GM21786 (cell line): ENCODE measurements around the gene SLCO3A1.
"Not testable (repeated sequence)": the region's sequence is repeated elsewhere in the genome, so short reads cannot be mapped to it uniquely, and the experiment has no call there.

Experiments
- ATAC-seq: cut with Tn5 transposase; IDR thresholded peaks from one replicate; pipeline ENCODE4 v1.9.1; 2021; ENCODE audit not compliant: unreplicated experiment

SLCO3A1 gene

DNA sequence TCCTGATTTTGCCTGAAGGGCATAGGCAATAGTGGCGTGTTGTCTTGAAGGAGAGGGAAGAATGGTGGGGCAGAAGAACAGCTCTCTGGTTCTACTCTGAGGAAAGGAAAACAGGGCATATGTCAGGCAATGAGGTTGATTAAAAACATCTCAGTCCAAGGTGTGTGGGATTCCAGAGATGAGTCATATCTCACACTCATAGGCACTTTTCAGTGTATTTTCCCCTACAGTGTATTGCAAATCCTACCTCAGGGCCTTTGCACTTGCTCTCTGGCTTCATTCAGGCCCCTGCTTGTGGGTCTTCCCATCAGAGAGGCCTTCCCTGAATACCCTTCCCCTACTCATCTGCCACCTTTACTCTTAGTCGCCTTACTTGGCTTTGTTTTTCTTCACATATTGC, 107.8 kb downstream of the SLCO3A1 start:
- no peak for ATAC-seq

DNA sequence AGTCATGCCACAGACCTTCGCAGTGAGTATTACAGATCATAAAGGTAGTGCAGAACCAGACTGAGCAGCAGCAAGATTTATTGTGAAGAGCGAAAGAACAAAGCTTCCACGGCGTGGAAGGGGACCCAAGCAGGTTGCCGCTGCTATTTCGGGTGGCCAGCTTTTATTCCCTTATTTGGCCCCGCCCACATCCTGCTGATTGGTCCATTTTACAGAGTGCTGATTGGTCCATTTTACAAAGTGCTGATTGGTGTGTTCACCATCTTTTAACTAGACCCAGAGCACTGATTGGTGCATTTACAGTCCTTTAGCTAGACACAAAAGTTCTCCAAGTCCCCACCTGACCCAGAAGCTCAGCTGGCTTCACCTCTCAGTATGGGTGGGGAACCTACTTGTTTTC, 110.2 kb downstream of the SLCO3A1 start:
- ATAC-seq, result not testable (repeated sequence)

- no peak for ATAC-seq
Measured at GRCh38 chr15:91965501-91966193, 112.1 kb downstream of the SLCO3A1 start.

- ATAC-seq, result no peak
Measured at GRCh38 chr15:91966194-91966552, 112.7 kb downstream of the SLCO3A1 start.

DNA sequence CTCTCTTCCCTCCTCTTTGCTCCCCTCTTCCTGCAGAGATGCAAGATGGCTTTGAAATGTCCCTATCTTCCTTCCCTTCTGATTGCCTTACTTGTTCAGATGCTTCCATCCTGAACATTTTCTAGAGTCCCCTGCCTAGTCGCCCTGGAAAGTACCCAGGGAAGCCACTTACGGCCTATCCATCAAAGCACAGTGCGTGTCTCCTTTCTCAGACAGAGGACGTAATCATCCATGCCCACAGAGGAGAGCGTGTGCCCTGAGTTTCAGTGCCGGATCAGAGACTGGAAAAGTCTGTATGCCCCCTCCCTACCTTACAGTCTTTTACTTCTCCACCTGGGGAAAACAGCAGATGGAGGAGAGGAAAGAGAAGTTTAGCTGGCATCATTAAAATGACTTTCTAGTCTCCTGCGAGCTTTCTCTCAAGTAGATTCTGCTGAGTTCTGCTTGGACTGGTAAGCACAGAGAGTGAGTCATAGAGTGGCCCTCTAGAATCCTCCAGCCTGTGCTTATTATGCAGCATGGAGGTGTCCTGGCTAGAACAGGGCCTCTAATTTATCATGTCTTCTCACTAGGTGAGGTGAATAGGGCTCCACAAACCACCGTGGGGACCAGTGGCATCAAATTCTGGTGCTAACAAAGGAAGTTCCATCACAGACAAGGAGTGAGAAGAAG, 114.6 kb downstream of the SLCO3A1 start:
- ATAC-seq, result no peak

- ATAC-seq, result no peak
Measured at GRCh38 chr15:91968610-91969009, 115.1 kb downstream of the SLCO3A1 start.

- ATAC-seq, result no peak
Measured at GRCh38 chr15:91970142-91970541, 116.6 kb downstream of the SLCO3A1 start.

- no peak for ATAC-seq
Measured at GRCh38 chr15:91973481-91973880, 120.0 kb downstream of the SLCO3A1 start.

GRCh38 chr15:91974321-91974720, 120.8 kb downstream of the SLCO3A1 start:
- ATAC-seq, result no peak

GRCh38 chr15:91975241-91975978, 121.9 kb downstream of the SLCO3A1 start:
- no peak for ATAC-seq

DNA sequence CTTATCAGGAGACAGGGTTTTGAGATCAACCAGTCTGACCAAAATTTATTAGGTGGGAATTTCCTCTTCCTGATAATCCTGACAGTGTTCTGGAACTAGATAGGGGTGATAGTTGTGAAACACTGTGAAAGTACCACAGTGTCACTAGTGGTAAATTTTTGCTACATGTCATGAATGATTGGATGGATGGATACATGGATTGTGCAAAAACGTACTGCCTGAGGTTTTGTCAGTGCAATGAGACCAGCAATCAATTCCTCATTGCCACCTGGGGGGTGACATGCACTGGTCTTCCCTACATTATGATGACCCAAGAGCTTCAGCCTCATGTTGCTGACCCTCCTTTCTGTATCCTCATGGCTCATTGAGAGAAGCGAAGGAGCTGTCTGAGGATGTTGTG, 123.5 kb downstream of the SLCO3A1 start:
- no peak for ATAC-seq

DNA sequence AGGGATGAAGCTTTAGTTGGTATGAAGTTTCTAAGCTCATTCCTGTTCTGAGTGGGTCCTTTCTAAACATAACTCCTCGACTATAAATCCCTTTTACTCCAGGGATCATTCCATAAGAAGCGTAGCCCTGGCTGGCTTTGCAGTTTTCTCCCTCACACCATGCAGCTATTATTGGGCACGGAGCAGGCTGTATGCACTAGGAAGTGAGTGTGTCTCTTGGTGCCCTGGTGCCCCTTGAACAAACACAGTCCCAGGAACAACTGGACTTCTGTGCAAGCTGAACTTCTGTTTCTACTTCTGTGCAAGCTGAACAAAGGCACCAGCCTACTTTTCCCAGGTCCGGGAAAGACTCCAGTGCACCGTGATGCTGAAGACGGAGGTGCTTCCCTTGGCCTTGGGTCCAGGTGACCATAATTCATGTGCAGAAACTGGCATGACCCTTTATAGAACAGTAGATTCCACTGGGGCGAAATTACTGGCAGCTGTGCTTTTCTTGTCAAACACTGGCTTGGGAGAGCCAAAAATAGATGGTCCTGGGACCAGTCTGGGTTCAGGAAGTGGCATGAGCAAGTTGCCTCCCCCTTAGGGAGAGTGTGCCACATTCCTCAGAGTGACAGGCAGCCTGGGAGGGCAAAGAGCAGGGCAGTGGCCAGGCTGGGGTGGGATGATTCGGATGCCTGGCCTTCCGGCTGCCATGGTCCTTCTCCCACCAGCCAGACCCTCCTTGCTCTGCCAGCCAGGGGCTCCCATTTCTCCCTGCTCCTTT, 127.2 kb downstream of the SLCO3A1 start:
- ATAC-seq, result no peak

DNA sequence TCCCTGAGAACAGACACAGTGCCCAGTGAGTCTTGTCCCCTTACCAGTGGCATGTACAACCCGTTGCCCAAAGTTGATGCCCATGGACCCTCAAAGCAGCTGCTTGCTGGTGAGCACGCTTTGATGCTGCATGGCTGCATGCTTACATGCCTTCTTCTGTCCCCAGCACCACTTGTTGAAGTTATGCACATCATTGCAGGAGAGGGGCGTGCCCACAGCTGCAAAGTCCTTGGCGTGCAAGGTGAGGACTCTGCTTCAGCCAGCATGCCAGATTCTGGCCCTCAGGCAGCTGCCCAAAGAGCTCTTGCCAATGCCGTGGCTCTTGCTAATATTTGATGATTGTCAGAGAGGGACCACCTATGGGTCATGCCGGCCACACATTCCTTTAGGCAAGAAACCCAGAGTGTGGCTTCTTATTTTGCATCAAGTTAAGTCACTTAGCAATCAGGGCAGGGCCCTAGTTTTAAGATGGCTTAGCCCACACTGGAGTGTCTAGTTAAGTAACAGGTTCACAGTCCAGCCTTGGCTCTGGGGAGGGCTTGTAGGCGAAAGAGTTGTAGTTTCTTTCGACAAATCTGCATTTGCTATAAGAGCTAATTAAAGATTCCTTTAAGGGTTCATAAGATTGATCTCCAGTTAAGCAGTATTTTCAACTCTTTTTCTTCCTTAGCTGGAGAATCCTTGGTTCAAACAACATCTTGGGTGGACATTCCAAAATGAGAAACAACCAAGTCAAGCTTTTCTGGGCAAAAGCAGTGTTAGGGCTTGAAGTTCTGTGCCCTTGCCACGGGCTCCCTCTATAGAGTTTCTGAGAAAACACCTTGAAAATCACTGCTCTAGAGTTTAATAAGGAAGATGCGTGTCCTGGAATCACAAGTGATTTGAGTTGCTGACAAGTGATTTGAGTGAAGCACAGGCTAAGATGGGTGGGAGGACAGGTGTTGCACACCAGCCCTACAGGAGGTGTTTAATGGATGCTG, 128.6 kb downstream of the SLCO3A1 start:
- no peak for ATAC-seq

DNA sequence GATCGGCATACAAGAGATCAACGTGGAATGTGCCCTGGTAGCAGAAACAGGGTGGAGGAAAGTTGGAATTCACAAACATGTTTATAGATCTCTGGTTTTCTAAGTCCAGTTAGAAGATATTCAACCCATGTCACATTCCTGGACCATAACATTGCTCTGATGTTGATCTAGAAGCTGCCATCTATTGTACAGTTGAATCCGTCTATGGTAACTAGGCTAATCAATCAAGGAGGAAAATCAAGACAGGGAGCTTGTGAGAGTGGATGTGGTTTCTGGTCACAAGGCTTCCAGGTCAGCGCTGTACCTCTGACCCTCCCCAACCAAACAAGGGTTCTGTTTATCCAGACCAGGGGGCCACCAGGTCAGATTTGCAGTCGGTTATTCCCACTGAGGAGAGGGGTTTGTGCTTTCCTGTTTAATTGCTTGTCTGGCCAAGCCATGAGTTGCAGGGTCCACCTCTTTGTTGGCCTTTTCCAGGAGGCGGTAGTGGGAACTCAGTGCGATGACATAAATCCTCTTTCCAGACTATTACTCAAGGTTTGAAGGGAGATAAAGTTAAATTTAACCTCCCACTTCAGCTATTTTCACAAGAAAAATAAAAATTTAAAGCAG, 130.3 kb downstream of the SLCO3A1 start:
- ATAC-seq, result no peak

DNA sequence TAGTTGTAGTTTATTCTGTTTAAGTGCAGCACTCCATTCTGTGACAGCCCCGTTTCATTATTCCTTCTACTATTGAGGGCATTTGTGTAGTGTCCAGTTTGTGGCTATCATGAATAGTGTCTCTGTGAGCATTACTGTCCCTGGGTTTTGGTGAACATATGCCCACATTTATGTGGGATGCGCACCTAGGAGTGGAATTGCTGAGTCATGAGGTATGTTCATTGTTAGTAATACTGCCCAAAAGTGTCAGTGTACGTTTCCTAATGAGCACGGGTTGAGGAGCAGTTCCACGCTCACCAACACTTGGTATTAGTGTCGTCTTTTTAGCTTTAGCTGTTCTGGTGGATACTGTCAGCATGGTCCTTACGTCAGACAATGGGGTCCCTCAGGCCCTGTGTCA, 131.8 kb downstream of the SLCO3A1 start:
- ATAC-seq, result no peak

DNA sequence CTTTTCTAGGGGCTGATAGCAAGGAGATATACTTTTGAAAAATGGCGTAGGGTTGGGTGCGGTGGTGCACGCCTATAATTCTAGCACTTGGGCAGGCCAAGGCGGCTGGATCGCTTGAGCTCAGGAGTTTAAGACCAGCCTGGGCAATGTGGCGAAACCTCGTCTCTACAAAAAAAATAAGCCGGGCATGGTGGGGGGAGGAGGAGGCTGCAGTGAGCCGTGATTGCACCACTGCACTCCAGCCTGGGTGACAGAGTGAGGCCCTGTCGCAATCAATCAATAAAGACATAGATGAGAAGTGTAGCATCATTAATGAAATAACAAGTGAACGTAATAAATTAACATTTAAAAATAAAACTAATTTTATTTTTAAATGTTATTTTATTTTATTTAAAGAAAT, 134.6 kb downstream of the SLCO3A1 start:
- ATAC-seq, result no peak

GRCh38 chr15:91988655-91989054, 135.1 kb downstream of the SLCO3A1 start:
- ATAC-seq, result no peak

- no peak for ATAC-seq
Measured at GRCh38 chr15:91989821-91990220, 136.3 kb downstream of the SLCO3A1 start.

DNA sequence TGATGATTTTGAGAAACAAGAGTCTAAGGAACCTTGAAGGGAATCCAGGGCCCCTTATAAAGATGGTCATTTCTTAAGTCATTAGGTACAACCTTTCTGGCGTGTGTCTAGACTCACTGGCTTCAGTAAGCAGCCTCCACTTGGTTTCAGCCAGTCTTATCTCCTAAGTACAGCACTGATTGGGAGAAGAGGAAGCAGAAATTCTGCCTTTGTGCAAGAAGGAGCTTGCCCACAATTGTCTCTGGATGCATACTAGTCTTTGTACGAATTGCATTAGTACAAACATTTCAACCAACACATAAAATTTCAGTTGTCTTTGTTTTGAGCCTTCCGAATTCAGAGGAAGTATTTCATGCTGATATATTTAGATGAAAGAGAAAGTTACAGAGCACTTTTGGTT, 139.4 kb downstream of the SLCO3A1 start:
- ATAC-seq, result no peak

DNA sequence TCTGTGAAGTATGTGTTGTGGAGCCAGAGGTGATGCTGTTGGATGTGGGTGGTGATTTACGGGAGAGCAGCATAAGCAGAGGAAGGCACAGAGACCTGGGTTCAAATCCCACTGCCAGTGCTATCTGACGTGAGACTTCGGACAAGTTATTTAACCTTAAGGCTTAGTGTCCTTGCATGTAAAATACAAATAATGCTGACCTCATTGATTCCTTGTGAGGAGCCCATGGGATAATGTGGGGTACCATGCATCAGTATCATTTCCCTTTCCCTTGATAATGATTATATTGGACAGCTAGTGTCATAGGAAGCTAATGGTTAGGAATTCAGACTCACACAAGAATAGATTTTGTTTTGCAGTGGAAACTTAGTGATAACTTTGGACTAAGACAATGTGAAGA, 141.6 kb downstream of the SLCO3A1 start:
- no peak for ATAC-seq
